Prostate gland (tissue), 2 donors: Measurements from ENCODE around the gene NR4A2. TPM values are rescaled to one million over a fixed set of nuclear protein-coding genes. Genes with fewer than 3 reads are reported as not detected.

Source experiments
- DNase-seq: peaks from one replicate; pipeline ENCODE4 v3.0.0-alpha.2; 2019; ENCODE audit warnings: low spot score
- H3K27ac ChIP-seq, 2 donors: fragments of 200-600 bp; sonication (generic); 2 replicates each; pipeline ENCODE4 v1.5.1; 2017 to 2019
- H3K27me3 ChIP-seq: fragments of 200-600 bp; sonication (generic); replicated peaks from 2 replicates; pipeline ENCODE4 v1.5.1; 2019; ENCODE audit not compliant: insufficient read depth
- H3K36me3 ChIP-seq, 2 donors: fragments of 200-600 bp; sonication (generic); 1 replicate in 1 of 2; 2 replicates in 1 of 2; pipeline versions ENCODE4 v1.5.1 to v1.8.1; 2017 to 2019
- H3K4me1 ChIP-seq: fragments of 200-600 bp; sonication (generic); replicated peaks from 2 replicates; pipeline ENCODE4 v1.5.1; 2019
- H3K4me3 ChIP-seq, 2 donors: fragments of 200-600 bp; sonication (generic); 2 replicates each; pipeline ENCODE4 v1.5.1; 2017 to 2019
- H3K9me3 ChIP-seq: fragments of 200-600 bp; sonication (generic); 2 replicates; pipeline ENCODE4 v1.5.1; 2017
- CTCF ChIP-seq, 4 experiments: fragments of 200-600 bp in 2 of 4; fragments of 450-650 bp in 2 of 4; sonication (generic) in 2 of 4; IDR thresholded peaks; 1 replicate in 3 of 4; 2 replicates in 1 of 4; pipeline ENCODE4 v1.5.1; 2016 to 2019; ENCODE audit warnings: antibody characterized with exemption in 4 of 4, mild to moderate bottlenecking in 2 of 4, moderate library complexity in 2 of 4
- POLR2A ChIP-seq: fragments of 450-650 bp; IDR thresholded peaks from one replicate; pipeline ENCODE4 v1.6.1; 2016; ENCODE audit warnings: antibody characterized with exemption, mild to moderate bottlenecking
- POLR2AphosphoS5 ChIP-seq: sonication (generic); formaldehyde crosslinking; IDR thresholded peaks from one replicate; pipeline ENCODE4 v1.6.1; 2017; ENCODE audit warnings: antibody characterized with exemption
- WGBS: methylation state at CpG from one replicate; pipeline ENCODE4 v1.1.5; 2018; 5-methylcytosine and 5-hydroxymethylcytosine counted together
- intact Hi-C: fragments of 100-400 bp; cut with DNase I; formaldehyde crosslinking; loops from one replicate; pipeline ENCODE4 v1.14.2; 2022
- total RNA-seq, 2 donors: library from RNA; depleted of rRNA; stranded (reverse); fragments of >200 nt; gene quantifications; one replicate each; pipeline ENCODE4 v1.1.0, GENCODE V29; 2016

NR4A2 gene
- total RNA-seq, result 1 to 10 TPM; 2.3 to 4.5 TPM

- Histone ChIP-seq H3K27me3 (no peaks in the 10 kb centered on the region), H3K36me3 (no peaks in the 10 kb centered on the region), H3K4me1 (no peaks in the 10 kb centered on the region), H3K9me3 (no peaks in the 10 kb centered on the region), H3K27ac (peak within 1 kb of the TSS; percentile 99), H3K4me3 (peak within 1 kb of the TSS; percentile 84 to 88)
- peak; percentile 93 for DNase-seq
- intact Hi-C loops, result loop anchor here (5.0 kb wide), 2 partner anchors 105 to 255 kb away; partner anchors contain the start of gene GPD2
- TF ChIP-seq POLR2A (peak; percentile 98), POLR2AphosphoS5 (peak; percentile 96), CTCF (IDR thresholded peaks at IDR 0.05) (peak in 2 of 4 experiments; percentile 6)
- WGBS, result 1% methylated on average over 68 of the region's 72 CpGs
Observed at GRCh38 chr2:156332534-156333273, at the start of gene NR4A2. Gene NR4A2, minus strand, starts transcription at chr2:156332721. Its CDS starts 2,535 bp downstream, at chr2:156330186.

- Histone ChIP-seq H3K9me3 (no peaks in the 10 kb centered on the region), H3K4me1 (no peaks in the 10 kb centered on the region), H3K36me3 (no peaks in the 10 kb centered on the region), H3K27me3 (no peaks in the 10 kb centered on the region), H3K4me3 (no peak overlapping the region), H3K27ac (no peak overlapping the region)
- TF ChIP-seq POLR2AphosphoS5, result no peak
- no peak for TF ChIP-seq POLR2A
- intact Hi-C loops, result no loop called here
- no peak for DNase-seq
- 87% methylated on average over 1 of the region's 1 CpG for WGBS
Observed at GRCh38 chr2:156380117-156380645, 47.7 kb upstream of the NR4A2 start.

- H3K27me3 ChIP-seq, result no peaks in the 10 kb centered on the region
- H3K4me3 ChIP-seq, result no peak overlapping the region
- intact Hi-C loops, result no loop called here
- no peak overlapping the region for H3K27ac ChIP-seq
- no peaks in the 10 kb centered on the region for H3K9me3 ChIP-seq
- no peaks in the 10 kb centered on the region for H3K36me3 ChIP-seq
- DNase-seq, result no peak
- TF ChIP-seq CTCF (IDR thresholded peaks at IDR 0.05), result no peak
- no peak for TF ChIP-seq POLR2A
- TF ChIP-seq POLR2AphosphoS5, result no peak
- 89% methylated on average over 1 of the region's 1 CpG for WGBS
- H3K4me1 ChIP-seq, result no peaks in the 10 kb centered on the region
Observed at GRCh38 chr2:156379714-156380113, 47.2 kb upstream of the NR4A2 start.

GRCh38 chr2:156379071-156379470 lies 46.5 kb upstream of the NR4A2 start:
- DNase-seq, result no peak
- Histone ChIP-seq H3K4me1 (no peaks in the 10 kb centered on the region), H3K27me3 (no peaks in the 10 kb centered on the region), H3K27ac (no peak overlapping the region), H3K9me3 (no peaks in the 10 kb centered on the region), H3K4me3 (no peak overlapping the region), H3K36me3 (no peaks in the 10 kb centered on the region)
- TF ChIP-seq POLR2AphosphoS5 (no peak), POLR2A (no peak), CTCF (IDR thresholded peaks at IDR 0.05) (no peak)
- intact Hi-C loops, result no loop called here

- Histone ChIP-seq H3K27ac (no peak overlapping the region), H3K4me3 (no peak overlapping the region), H3K9me3 (no peaks in the 10 kb centered on the region), H3K4me1 (no peaks in the 10 kb centered on the region), H3K27me3 (no peaks in the 10 kb centered on the region), H3K36me3 (no peaks in the 10 kb centered on the region)
- TF ChIP-seq CTCF (IDR thresholded peaks at IDR 0.05) (no peak), POLR2A (no peak), POLR2AphosphoS5 (no peak)
- DNase-seq, result no peak
- WGBS, result 93% methylated on average over 4 of the region's 4 CpGs
- intact Hi-C loops, result no loop called here
Observed at GRCh38 chr2:156366753-156367152, 34.2 kb upstream of the NR4A2 start.
